ENCODE results near the gene MCF2L. TPM values are rescaled to one million over a fixed set of nuclear protein-coding genes. Genes with fewer than 3 reads are reported as not detected.

Gene MCF2L
- polyA plus RNA-seq, 1 experiment = 0.02 TPM

DNA sequence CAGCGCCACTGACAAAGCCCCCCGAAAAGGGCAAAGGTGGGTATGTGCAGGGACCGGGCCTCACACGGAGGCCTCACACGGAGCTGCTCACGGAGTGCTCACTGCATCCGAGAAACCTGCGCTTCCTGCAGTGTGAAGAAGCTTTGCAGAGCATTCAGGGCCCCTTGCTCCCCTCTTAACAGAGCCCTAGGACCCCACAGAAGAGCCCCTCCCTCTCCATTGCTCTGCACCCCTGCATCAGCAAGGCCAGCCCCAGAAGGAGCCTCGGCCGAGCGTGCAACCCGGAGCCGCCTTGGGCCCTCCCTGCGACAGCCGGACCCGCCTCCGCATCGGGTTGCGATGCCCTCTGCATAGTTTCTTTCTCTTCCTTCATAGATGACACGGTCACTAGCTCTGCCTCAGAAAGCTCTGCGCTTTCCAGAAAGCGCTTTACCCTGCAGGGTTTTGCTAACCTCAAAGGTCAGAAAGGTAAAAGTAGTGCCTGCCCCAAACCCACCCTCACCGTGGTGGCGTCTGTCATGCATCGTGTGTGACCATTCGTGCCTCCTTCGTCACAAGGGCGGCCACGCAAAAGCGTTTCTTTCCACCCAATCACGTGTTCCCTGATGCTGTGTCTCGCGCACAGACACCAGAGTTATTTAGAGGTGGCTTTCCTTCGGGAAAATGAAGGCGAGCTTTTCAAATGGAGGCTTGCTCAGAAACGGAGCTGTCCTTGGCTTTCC is 120.8 kb downstream of the MCF2L start:
- Histone ChIP-seq H3K27me3 (ENCODE audit: control insufficient read depth, insufficient read depth, low read length) (peaks cover 1% of the 10 kb centered on the region), H3K36me3 (ENCODE audit: control insufficient read depth, insufficient read depth, low read length) (no peaks in the 10 kb centered on the region), H3K4me3 (ENCODE audit: low read depth, low read length) (no peak overlapping the region)
- POLR2A ChIA-PET = no interaction called here
- TF ChIP-seq, protein P1, sequence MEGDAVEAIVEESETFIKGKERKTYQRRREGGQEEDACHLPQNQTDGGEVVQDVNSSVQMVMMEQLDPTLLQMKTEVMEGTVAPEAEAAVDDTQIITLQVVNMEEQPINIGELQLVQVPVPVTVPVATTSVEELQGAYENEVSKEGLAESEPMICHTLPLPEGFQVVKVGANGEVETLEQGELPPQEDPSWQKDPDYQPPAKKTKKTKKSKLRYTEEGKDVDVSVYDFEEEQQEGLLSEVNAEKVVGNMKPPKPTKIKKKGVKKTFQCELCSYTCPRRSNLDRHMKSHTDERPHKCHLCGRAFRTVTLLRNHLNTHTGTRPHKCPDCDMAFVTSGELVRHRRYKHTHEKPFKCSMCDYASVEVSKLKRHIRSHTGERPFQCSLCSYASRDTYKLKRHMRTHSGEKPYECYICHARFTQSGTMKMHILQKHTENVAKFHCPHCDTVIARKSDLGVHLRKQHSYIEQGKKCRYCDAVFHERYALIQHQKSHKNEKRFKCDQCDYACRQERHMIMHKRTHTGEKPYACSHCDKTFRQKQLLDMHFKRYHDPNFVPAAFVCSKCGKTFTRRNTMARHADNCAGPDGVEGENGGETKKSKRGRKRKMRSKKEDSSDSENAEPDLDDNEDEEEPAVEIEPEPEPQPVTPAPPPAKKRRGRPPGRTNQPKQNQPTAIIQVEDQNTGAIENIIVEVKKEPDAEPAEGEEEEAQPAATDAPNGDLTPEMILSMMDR (IDR thresholded peaks at IDR 0.05; ENCODE audit: insufficient read depth, low read depth, low read length) = no peak
- DNase-seq (ENCODE audit: low read depth) = no peak
- CTCF ChIA-PET = no interaction called here

DNA sequence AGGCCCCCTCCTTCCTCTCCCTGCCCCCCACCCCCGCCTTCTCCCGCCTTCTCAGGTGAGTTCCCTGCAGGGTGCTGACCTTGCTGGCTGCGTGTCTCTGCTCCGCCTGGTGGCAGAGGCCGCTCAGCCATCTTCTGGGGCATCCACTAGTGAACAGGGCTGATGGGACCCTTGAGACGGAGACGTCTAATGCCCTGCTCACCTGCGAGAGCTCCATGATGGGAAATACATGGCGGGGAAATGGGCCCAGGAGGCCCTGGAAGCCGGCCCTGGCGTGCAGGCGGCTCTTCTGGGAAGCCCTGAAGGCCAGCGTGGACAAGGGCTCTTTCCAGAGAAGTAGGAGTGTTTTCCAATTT is 121.4 kb downstream of the MCF2L start:
- H3K27me3 ChIP-seq (ENCODE audit: control insufficient read depth, insufficient read depth, low read length) = peaks cover 1% of the 10 kb centered on the region
- ChIA-PET CTCF (no interaction called here), POLR2A (no interaction called here)
- H3K36me3 ChIP-seq (ENCODE audit: control insufficient read depth, insufficient read depth, low read length) = no peaks in the 10 kb centered on the region
- DNase-seq (ENCODE audit: low read depth) = no peak
- no peak overlapping the region for H3K4me3 ChIP-seq (ENCODE audit: low read depth, low read length)
- TF ChIP-seq, protein P1 (IDR thresholded peaks at IDR 0.05; ENCODE audit: insufficient read depth, low read depth, low read length) = no peak

DNA sequence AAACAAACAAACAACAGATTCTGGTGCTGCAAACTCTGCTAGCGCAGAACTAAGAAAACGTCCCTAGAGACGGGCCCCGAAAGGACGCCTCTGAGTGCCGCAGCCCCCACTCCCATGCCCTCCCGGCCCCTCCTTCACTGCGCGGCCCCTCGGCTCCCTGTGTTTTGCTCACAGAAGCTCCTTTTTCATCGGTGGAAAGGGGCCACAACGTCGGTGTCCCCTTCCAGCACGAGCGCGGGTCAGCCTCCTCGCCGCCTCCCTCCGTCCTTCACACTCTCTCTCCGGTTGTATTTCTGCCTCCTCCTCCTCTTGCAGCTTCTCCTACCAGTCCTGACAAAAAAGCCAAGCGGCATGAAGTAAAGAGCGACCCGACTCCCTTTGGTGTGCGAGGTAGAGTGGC is 121.8 kb downstream of the MCF2L start:
- Histone ChIP-seq H3K4me3 (ENCODE audit: low read depth, low read length) (no peak overlapping the region), H3K27me3 (ENCODE audit: control insufficient read depth, insufficient read depth, low read length) (peaks cover 1% of the 10 kb centered on the region), H3K36me3 (ENCODE audit: control insufficient read depth, insufficient read depth, low read length) (no peaks in the 10 kb centered on the region)
- ChIA-PET CTCF (no interaction called here), POLR2A (no interaction called here)
- TF ChIP-seq, protein P1 (IDR thresholded peaks at IDR 0.05; ENCODE audit: insufficient read depth, low read depth, low read length) = no peak
- DNase-seq (ENCODE audit: low read depth) = no peak

DNA sequence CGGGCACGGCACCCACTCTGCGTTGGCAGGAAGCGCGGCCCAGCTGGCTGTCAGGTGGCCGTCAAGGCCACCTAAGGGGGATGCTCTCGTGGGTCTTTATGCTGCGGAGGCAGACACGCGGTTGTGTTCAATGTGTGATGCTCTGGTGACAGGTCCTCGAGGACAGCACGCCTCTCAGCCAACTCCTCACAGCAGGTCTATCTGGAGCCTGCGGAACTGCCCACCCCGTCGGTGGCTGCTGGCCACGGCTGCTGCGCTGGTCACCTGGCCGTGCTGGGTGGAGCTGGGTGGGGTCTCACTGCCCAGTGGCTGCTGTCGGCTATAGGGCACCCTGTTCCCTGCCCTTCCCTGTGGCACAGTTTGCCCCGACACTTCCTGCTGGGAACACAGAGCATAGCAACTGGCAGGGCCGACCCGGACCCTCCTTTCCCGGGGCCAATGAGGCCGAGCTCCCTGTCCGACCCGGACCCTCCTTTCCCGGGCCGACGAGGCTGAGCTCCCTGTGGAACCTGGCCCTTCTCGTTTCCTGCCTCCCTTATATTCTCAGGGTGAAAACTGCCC is 122.3 kb downstream of the MCF2L start:
- Histone ChIP-seq H3K36me3 (ENCODE audit: control insufficient read depth, insufficient read depth, low read length) (no peaks in the 10 kb centered on the region), H3K4me3 (ENCODE audit: low read depth, low read length) (no peak overlapping the region), H3K27me3 (ENCODE audit: control insufficient read depth, insufficient read depth, low read length) (peaks cover 1% of the 10 kb centered on the region)
- TF ChIP-seq, protein P1 (IDR thresholded peaks at IDR 0.05; ENCODE audit: insufficient read depth, low read depth, low read length) = no peak
- CTCF ChIA-PET = no interaction called here
- no peak for DNase-seq (ENCODE audit: low read depth)
- POLR2A ChIA-PET = no interaction called here

DNA sequence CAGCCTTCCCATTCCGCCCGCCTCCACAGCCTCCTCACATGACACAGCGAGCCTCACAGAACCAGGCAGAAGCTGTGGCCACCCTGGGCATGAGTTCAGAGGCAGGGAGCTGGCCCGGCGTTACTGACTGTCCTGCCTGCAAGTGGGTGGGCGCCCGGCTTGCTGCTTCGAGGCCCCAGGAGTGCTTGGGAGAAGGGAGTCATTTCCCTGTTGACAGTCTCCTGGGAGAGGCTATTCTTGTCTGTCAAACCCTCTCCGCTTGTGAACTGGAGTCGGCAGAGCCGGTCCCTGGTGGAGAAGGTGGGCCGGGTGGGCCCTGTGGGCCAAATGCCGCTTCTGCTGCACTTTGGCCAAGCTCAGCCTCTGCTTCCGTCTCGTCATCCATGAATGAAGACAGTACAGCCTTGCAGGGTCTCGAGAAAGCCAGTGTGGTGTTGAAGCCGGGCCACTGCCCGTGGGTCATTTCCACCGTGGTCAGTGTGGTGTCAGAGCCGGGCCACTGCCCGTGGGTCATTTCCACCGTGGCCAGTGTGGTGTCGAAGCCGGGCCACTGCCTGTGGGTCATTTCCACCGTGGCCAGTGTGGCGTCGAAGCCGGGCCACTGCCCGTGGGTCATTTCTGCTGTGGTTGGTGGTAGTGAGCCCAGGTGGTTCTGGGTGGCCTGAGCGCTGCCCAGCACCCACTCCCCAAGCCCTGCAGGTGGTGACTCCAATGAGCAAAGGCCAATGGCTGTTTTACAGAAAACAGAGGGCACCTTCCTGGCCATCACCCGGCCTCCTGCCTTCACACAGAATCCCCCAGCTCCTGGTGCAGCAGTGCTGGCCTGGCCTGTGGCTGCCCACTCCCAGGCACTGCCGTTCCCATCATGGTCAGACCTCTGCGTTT is 123.1 kb downstream of the MCF2L start:
- Histone ChIP-seq H3K4me3 (ENCODE audit: low read depth, low read length) (no peak overlapping the region), H3K36me3 (ENCODE audit: control insufficient read depth, insufficient read depth, low read length) (no peaks in the 10 kb centered on the region), H3K27me3 (ENCODE audit: control insufficient read depth, insufficient read depth, low read length) (peaks cover 1% of the 10 kb centered on the region)
- TF ChIP-seq, protein P1 (IDR thresholded peaks at IDR 0.05; ENCODE audit: insufficient read depth, low read depth, low read length) = no peak
- CTCF ChIA-PET = interaction anchor here (0.6 kb wide), 1 partner anchor 464 kb away, joined by 3 read pairs; no protein-coding TSS in a partner anchor
- DNase-seq (ENCODE audit: low read depth) = no peak
- POLR2A ChIA-PET = no interaction called here
